ENCODE data around the gene CAMK1G.
A peak's percentile ranks its signal among the peaks of the same experiment; 100 is the strongest.

Gene CAMK1G

GRCh38 chr1:209565759-209566678 lies 17.5 kb upstream of the CAMK1G start:
- DNase-seq: peak; percentile 81 to 87

GRCh38 chr1:209567698-209568175 lies 15.8 kb upstream of the CAMK1G start:
- DNase-seq: no peak

- peak; percentile 45 to 53 for DNase-seq
Measured at GRCh38 chr1:209569455-209570207, 13.9 kb upstream of the CAMK1G start.

- no peak for DNase-seq
Measured at GRCh38 chr1:209570743-209571142, 12.8 kb upstream of the CAMK1G start.

- peak; percentile 12 to 55 for DNase-seq
Measured at GRCh38 chr1:209576392-209577197, 6.9 kb upstream of the CAMK1G start.

GRCh38 chr1:209577346-209577745 lies 6.2 kb upstream of the CAMK1G start:
- no peak for DNase-seq

- no peak for DNase-seq
Measured at GRCh38 chr1:209580577-209580976, 2.9 kb upstream of the CAMK1G start.

- DNase-seq: no peak
Measured at GRCh38 chr1:209584231-209584672, 738 bp downstream of the CAMK1G start.

GRCh38 chr1:209585197-209585596 lies 1.7 kb downstream of the CAMK1G start:
- DNase-seq: no peak

- DNase-seq: no peak
Measured at GRCh38 chr1:209585672-209586071, 2.2 kb downstream of the CAMK1G start.

- DNase-seq: no peak
Measured at GRCh38 chr1:209586221-209586740, 2.8 kb downstream of the CAMK1G start.

GRCh38 chr1:209587789-209588188 lies 4.3 kb downstream of the CAMK1G start:
- no peak for DNase-seq

- no peak for DNase-seq
Measured at GRCh38 chr1:209589440-209589839, 5.9 kb downstream of the CAMK1G start.

- DNase-seq: no peak
Measured at GRCh38 chr1:209589863-209590262, 6.3 kb downstream of the CAMK1G start.

- DNase-seq: no peak
Measured at GRCh38 chr1:209590405-209590804, 6.9 kb downstream of the CAMK1G start.

- DNase-seq: no peak
Measured at GRCh38 chr1:209593747-209594146, 10.2 kb downstream of the CAMK1G start.

GRCh38 chr1:209594440-209594839 lies 10.9 kb downstream of the CAMK1G start:
- DNase-seq: no peak

GRCh38 chr1:209595028-209595427 lies 11.5 kb downstream of the CAMK1G start:
- no peak for DNase-seq

GRCh38 chr1:209595599-209596285 lies 12.2 kb downstream of the CAMK1G start:
- DNase-seq: no peak

- DNase-seq: no peak
Measured at GRCh38 chr1:209597499-209597898, 14.0 kb downstream of the CAMK1G start.

- no peak for DNase-seq
Measured at GRCh38 chr1:209598227-209598626, 14.7 kb downstream of the CAMK1G start.

- no peak for DNase-seq
Measured at GRCh38 chr1:209600541-209600940, 17.0 kb downstream of the CAMK1G start.
